H1 (cell line): Measurements from ENCODE around the gene EIF4E3. TPM values are rescaled to one million over a fixed set of nuclear protein-coding genes. Genes with fewer than 3 reads are reported as not detected.

ENCODE experiments used
- CTCF ChIA-PET: fragments of 300-600 bp; sonication (Branson Sonifier 250); formaldehyde crosslinking; loops from one replicate; lab custom pipeline; 2021; ENCODE audit not compliant: partially characterized antibody; lab: Charles Lee
- POLR2A ChIA-PET: fragments of 300-600 bp; sonication (Branson Sonifier 250); formaldehyde crosslinking; loops from one replicate; lab custom pipeline; 2021; ENCODE audit warnings: inconsistent platforms; ENCODE audit not compliant: partially characterized antibody; lab: Charles Lee
- DNase-seq, 2 experiments: peaks; one replicate each; pipeline versions ENCODE4 v3.0.0 to v3.0.0-alpha.2; 2010 to 2022; ENCODE audit warnings: low spot score in 2 of 2, low read depth in 1 of 2, mixed read lengths in 1 of 2
- FAIRE-seq: peaks from 2 replicates; lab custom pipeline; 2011; peaks lifted over from hg19 to GRCh38; lab: Jason Lieb, UNC
- H2AFZ ChIP-seq: 2 replicates; pipeline ENCODE4 v1.8.1; 2012; ENCODE audit warnings: low read length, inconsistent platforms
- H2AK5ac ChIP-seq: 2 replicates; pipeline ENCODE4 v1.6.1; 2013; ENCODE audit warnings: low read depth, low read length
- H2BK120ac ChIP-seq: replicated peaks from 2 replicates; pipeline ENCODE3; 2013; ENCODE audit warnings: low read depth, low read length, inconsistent platforms
- H2BK12ac ChIP-seq: 2 replicates; pipeline ENCODE4 v1.6.1; 2013; ENCODE audit warnings: low read depth, low read length
- H2BK15ac ChIP-seq: 2 replicates; pipeline ENCODE4 v1.6.1; 2013; ENCODE audit warnings: low read length
- H2BK20ac ChIP-seq: 2 replicates; pipeline ENCODE4 v1.6.1; 2013; ENCODE audit warnings: low read length
- H2BK5ac ChIP-seq: 2 replicates; pipeline ENCODE4 v1.6.1; 2013; ENCODE audit warnings: low read depth, low read length
- H3K14ac ChIP-seq: 2 replicates; pipeline ENCODE4 v1.6.1; 2013; ENCODE audit warnings: inconsistent platforms; ENCODE audit not compliant: insufficient read length
- H3K18ac ChIP-seq: 2 replicates; pipeline ENCODE4 v1.6.1; 2013; ENCODE audit warnings: low read length; ENCODE audit errors: extremely low read depth
- H3K23ac ChIP-seq: 2 replicates; pipeline ENCODE4 v1.6.1; 2013; ENCODE audit warnings: inconsistent platforms; ENCODE audit not compliant: insufficient read length
- H3K23me2 ChIP-seq: 2 replicates; pipeline ENCODE4 v1.6.1; 2013; ENCODE audit warnings: low read depth, low read length
- H3K27ac ChIP-seq: 2 replicates; pipeline ENCODE4 v1.6.1; 2011; ENCODE audit warnings: low read depth, low read length, inconsistent platforms
- H3K27me3 ChIP-seq, 4 experiments: replicated peaks in 1 of 4; 1 replicate in 1 of 4; 2 replicates in 3 of 4; pipeline versions ENCODE4 v1.6.1 to v1.8.1; 2011 to 2013; ENCODE audit warnings: low read length in 3 of 4, mild to moderate bottlenecking in 3 of 4, inconsistent platforms in 2 of 4, mixed read lengths in 2 of 4, moderate library complexity in 1 of 4; ENCODE audit not compliant: control insufficient read depth in 3 of 4, insufficient read depth in 3 of 4; ENCODE audit errors: extremely low read depth in 1 of 4
- H3K36me3 ChIP-seq, 4 experiments: 2 replicates each; pipeline versions ENCODE4 v1.6.1 to v1.8.1; 2011 to 2013; ENCODE audit warnings: mild to moderate bottlenecking in 4 of 4, low read length in 3 of 4, moderate library complexity in 2 of 4, control low read depth in 1 of 4, inconsistent platforms in 1 of 4; ENCODE audit not compliant: insufficient read depth in 4 of 4, control insufficient read depth in 2 of 4
- H3K4ac ChIP-seq: replicated peaks from 2 replicates; pipeline ENCODE3; 2013; ENCODE audit warnings: low read length, low read depth, mixed read lengths, inconsistent platforms; ENCODE audit not compliant: insufficient read length
- H3K4me1 ChIP-seq, 4 experiments: replicated peaks in 1 of 4; 1 replicate in 1 of 4; 2 replicates in 3 of 4; pipeline versions ENCODE4 v1.6.1 to v1.8.1; 2011 to 2013; ENCODE audit warnings: low read length in 3 of 4, inconsistent platforms in 2 of 4, mixed read lengths in 1 of 4; ENCODE audit not compliant: insufficient read depth in 4 of 4, control insufficient read depth in 3 of 4
- H3K4me2 ChIP-seq, 2 experiments: 2 replicates each; pipeline versions ENCODE4 v1.6.1 to v1.8.1; 2011 to 2013; ENCODE audit warnings: low read depth in 2 of 2, low read length in 2 of 2, control low read depth in 1 of 2, inconsistent platforms in 1 of 2, mild to moderate bottlenecking in 1 of 2; ENCODE audit not compliant: insufficient read depth in 1 of 2
- H3K4me3 ChIP-seq, 4 experiments: fragments of 200-600, 300-600 bp in 1 of 4; sonication (generic), shearing (Covaris generic), sonication (Bioruptor Twin) in 1 of 4; 2 replicates each; pipeline versions ENCODE4 v1.5.1 to v1.8.1; 2011 to 2016; ENCODE audit warnings: low read length in 4 of 4, low read depth in 3 of 4, control low read depth in 2 of 4, inconsistent platforms in 2 of 4, mild to moderate bottlenecking in 2 of 4, mixed read lengths in 1 of 4, moderate library complexity in 1 of 4; ENCODE audit not compliant: insufficient read depth in 2 of 4; ENCODE audit errors: extremely low read depth in 1 of 4
- H3K56ac ChIP-seq: replicated peaks from 2 replicates; pipeline ENCODE3; 2013; ENCODE audit warnings: low read depth, mild to moderate bottlenecking, mixed read lengths, low read length, inconsistent platforms; ENCODE audit not compliant: insufficient read length
- H3K79me1 ChIP-seq: 2 replicates; pipeline ENCODE4 v1.6.1; 2013; ENCODE audit warnings: low read depth, low read length, control low read depth
- H3K79me2 ChIP-seq, 2 experiments: 2 replicates each; pipeline versions ENCODE4 v1.6.1 to v1.8.1; 2012 to 2013; ENCODE audit warnings: low read length in 2 of 2, mild to moderate bottlenecking in 2 of 2, inconsistent platforms in 1 of 2; ENCODE audit not compliant: insufficient read depth in 2 of 2, control insufficient read depth in 1 of 2
- H3K9ac ChIP-seq, 4 experiments: replicated peaks in 1 of 4; 1 replicate in 1 of 4; 2 replicates in 3 of 4; pipeline versions ENCODE4 v1.6.1 to v1.8.1; 2011 to 2013; ENCODE audit warnings: low read depth in 3 of 4, low read length in 3 of 4, control low read depth in 2 of 4, mild to moderate bottlenecking in 2 of 4, moderate library complexity in 2 of 4, inconsistent platforms in 1 of 4; ENCODE audit errors: extremely low read depth in 1 of 4
- H3K9me3 ChIP-seq, 2 experiments: 2 replicates each; pipeline versions ENCODE4 v1.6.1 to v1.8.1; 2012 to 2013; ENCODE audit warnings: mild to moderate bottlenecking in 2 of 2, moderate library complexity in 2 of 2, control low read depth in 1 of 2, inconsistent platforms in 1 of 2, low read depth in 1 of 2, low read length in 1 of 2, mixed read lengths in 1 of 2; ENCODE audit not compliant: insufficient read depth in 2 of 2
- H4K20me1 ChIP-seq, 2 experiments: replicated peaks in 1 of 2; 2 replicates each; pipeline versions ENCODE3 to v1.8.1; 2011 to 2013; ENCODE audit warnings: inconsistent platforms in 2 of 2, low read length in 2 of 2, mild to moderate bottlenecking in 1 of 2; ENCODE audit not compliant: insufficient read depth in 2 of 2, control insufficient read depth in 1 of 2
- H4K5ac ChIP-seq: 2 replicates; pipeline ENCODE4 v1.6.1; 2013; ENCODE audit warnings: low read length, low read depth, mixed read lengths, inconsistent platforms; ENCODE audit not compliant: insufficient read length
- H4K8ac ChIP-seq: 2 replicates; pipeline ENCODE4 v1.8.0; 2013; ENCODE audit warnings: mild to moderate bottlenecking, moderate library complexity, low read length, inconsistent platforms; ENCODE audit not compliant: insufficient read depth; ENCODE audit errors: extremely low read depth
- H4K91ac ChIP-seq: replicated peaks from 2 replicates; pipeline ENCODE3; 2013; ENCODE audit warnings: low read length, mixed read lengths, inconsistent platforms; ENCODE audit not compliant: insufficient read length
- CBX5 ChIP-seq: fragments of 300-800, 300-1000 bp; sonication (generic); IDR thresholded peaks from 2 replicates; pipeline ENCODE4 v1.7.1; 2016; ENCODE audit warnings: antibody characterized with exemption, low read length, low read depth
- CBX8 ChIP-seq: fragments of 300-800, 300-1000 bp; sonication (generic); IDR thresholded peaks from 2 replicates; pipeline ENCODE4 v1.7.1; 2016; ENCODE audit warnings: low read depth, low read length, borderline replicate concordance
- GTF2F1 ChIP-seq: IDR thresholded peaks from 2 replicates; pipeline ENCODE4 v1.6.1; 2012; ENCODE audit warnings: low read depth, low read length, improper control_type of control experiment, borderline replicate concordance
- POLR2A ChIP-seq, 2 experiments: IDR thresholded peaks; 1 replicate in 1 of 2; 2 replicates in 1 of 2; pipeline ENCODE4 v1.6.1; 2011; ENCODE audit warnings: low read depth in 2 of 2, low read length in 2 of 2, mild to moderate bottlenecking in 2 of 2; ENCODE audit errors: control extremely low read depth in 1 of 2
- RAD21 ChIP-seq, 2 experiments: IDR thresholded peaks in 1 of 2; conservative IDR thresholded peaks in 1 of 2; 2 replicates each; pipeline ENCODE4 v1.6.1; 2011; ENCODE audit warnings: low read depth in 2 of 2, low read length in 2 of 2, improper control_type of control experiment in 1 of 2, inconsistent platforms in 1 of 2, mild to moderate bottlenecking in 1 of 2, moderate library complexity in 1 of 2
- RBBP5 ChIP-seq: IDR thresholded peaks from 2 replicates; pipeline ENCODE4 v1.7.1; 2012; ENCODE audit warnings: low read depth, mild to moderate bottlenecking, inconsistent platforms, low read length, moderate library complexity, borderline replicate concordance
- SUZ12 ChIP-seq: fragments of 200-600 bp; sonication (generic); IDR thresholded peaks from 2 replicates; pipeline ENCODE4 v1.6.1; 2012; ENCODE audit warnings: mild to moderate bottlenecking, inconsistent platforms, low read length, moderate library complexity, mixed read lengths
- TBP ChIP-seq: IDR thresholded peaks from 2 replicates; pipeline ENCODE4 v1.6.1; 2011; ENCODE audit warnings: low read depth, low read length, improper control_type of control experiment
- WGBS, 2 experiments: shearing (Covaris generic) in 1 of 2; methylation state at CpG; one replicate each; pipeline versions ENCODE4 v1.1.6 to v1.1.7; 2013 to 2015; ENCODE audit warnings: low lambda C conversion rate in 2 of 2, mixed read lengths in 2 of 2, inconsistent platforms in 1 of 2, low coverage in 1 of 2, missing lambda C conversion rate in 1 of 2; ENCODE audit not compliant: insufficient replicate concordance in 2 of 2, insufficient coverage in 1 of 2, insufficient read length in 1 of 2; ENCODE audit errors: extremely low coverage in 1 of 2, missing lambda C conversion rate in 1 of 2; 5-methylcytosine and 5-hydroxymethylcytosine counted together
- polyA plus RNA-seq, 7 experiments: library from polyadenylated mRNA; depleted of rRNA in 3 of 7; stranded (reverse) in 5 of 7; unstranded in 2 of 7; fragments of >200 nt in 5 of 7; fragments of 200-250 nt in 2 of 7; gene quantifications; 1 replicate in 5 of 7; 2 replicates in 1 of 7; 4 replicates in 1 of 7; pipeline versions ENCODE4 v1.2.1 to v1.2.3, GENCODE V29; 2011 to 2013; ENCODE audit warnings: missing spikeins in 2 of 7, mixed read lengths in 2 of 7
- total RNA-seq: library from RNA; stranded (reverse); fragmentation: NEBNext Ultra II Directional; extraction: Animal tissue kit (Norgen Biotek cat#: 25700); gene quantifications from 2 replicates; pipeline ENCODE4 v1.2.1, GENCODE V29; 2021

EIF4E3 gene
- total and polyA plus RNA-seq, 2 of the 8 experiments (the other 6 are each of a cell fraction or from before 2014, with no cell fraction given) = 5.2 to 17.0 TPM

DNA sequence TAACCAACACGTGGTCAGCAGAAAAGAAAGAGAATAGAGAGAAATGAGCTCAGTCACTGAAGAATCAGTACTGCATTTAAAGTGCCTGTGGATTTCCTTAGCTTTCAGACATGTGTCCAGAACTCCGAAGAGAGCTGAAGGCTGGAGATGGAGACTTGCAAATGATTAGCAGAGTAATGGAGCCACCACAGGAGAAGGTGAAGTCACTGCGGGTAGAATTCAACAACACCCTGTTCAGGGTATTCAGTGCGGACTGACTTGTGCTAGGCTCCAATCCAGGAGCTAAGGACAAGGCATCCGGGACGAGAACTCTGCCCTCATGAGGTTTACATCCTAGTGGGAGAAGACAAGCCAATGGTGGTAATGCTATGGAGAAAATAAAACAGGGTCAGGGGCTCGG lies 4.2 kb downstream of the EIF4E3 start:
- H2BK20ac ChIP-seq = no peak overlapping the region
- H3K4me1 ChIP-seq = peaks cover 2 to 8% (median 5%) of the 10 kb centered on the region in 4 experiments
- no peaks in the 10 kb centered on the region for H3K36me3 ChIP-seq
- no peak overlapping the region for H4K8ac ChIP-seq
- H2BK120ac ChIP-seq = no peak overlapping the region
- TF ChIP-seq POLR2A (IDR thresholded peaks at IDR 0.05; ENCODE audit: control extremely low read depth in 1 of 2, low read depth in 2 of 2, low read length in 2 of 2) (no peak), GTF2F1 (no peak), CBX8 (no peak), TBP (no peak), RBBP5 (no peak), CBX5 (no peak), RAD21 (IDR thresholded peaks at IDR 0.05 in 1 of 2, conservative IDR thresholded peaks at IDR 0.05 in 1 of 2; ENCODE audit: low read depth in 2 of 2, low read length in 2 of 2) (no peak), SUZ12 (no peak)
- no peak overlapping the region for H2BK12ac ChIP-seq
- H3K18ac ChIP-seq = no peak overlapping the region
- H3K23me2 ChIP-seq = peaks cover 9% of the 10 kb centered on the region
- H3K79me1 ChIP-seq = no peaks in the 10 kb centered on the region
- H3K23ac ChIP-seq = no peak overlapping the region
- no peak overlapping the region for H3K4me2 ChIP-seq
- no peak overlapping the region for H3K27ac ChIP-seq
- no peak overlapping the region for H3K4me3 ChIP-seq
- DNase-seq = no peak
- no peak overlapping the region for H3K14ac ChIP-seq
- WGBS, 2 experiments = 90% methylated on average over 7 of the region's 7 CpGs; no CpG with 5 or more reads in 1 of the 2 experiments
- H3K27me3 ChIP-seq = peaks cover 3 to 19% (median 13%) of the 10 kb centered on the region in 4 experiments; a peak in 6 of 7 replicates
- no peak overlapping the region for H2AK5ac ChIP-seq
- H3K9ac ChIP-seq = no peak overlapping the region
- H2AFZ ChIP-seq = no peak overlapping the region
- FAIRE-seq = no peak
- CTCF ChIA-PET = interaction anchor here (2.0 to 2.7 kb wide), 2 partner anchors 10 to 138 kb away, joined by 7 to 9 read pairs; no protein-coding TSS in a partner anchor
- H3K4ac ChIP-seq = no peak overlapping the region
- 0 out of 4 replicates have a peak, but pooled peaks cover 0 to 3% of the 10 kb centered on the region in 2 experiments for H3K79me2 ChIP-seq
- H3K9me3 ChIP-seq = no peaks in the 10 kb centered on the region
- no peak overlapping the region for H2BK15ac ChIP-seq
- H2BK5ac ChIP-seq = no peak overlapping the region
- no peak overlapping the region for H4K5ac ChIP-seq
- POLR2A ChIA-PET = no interaction called here
- no peak overlapping the region for H4K91ac ChIP-seq
- H4K20me1 ChIP-seq = peaks cover 0 to 3% of the 10 kb centered on the region in 2 experiments
- H3K56ac ChIP-seq = no peak overlapping the region
